GM21381 (cell line): ENCODE data around the gene TNNI3.
"Not testable (repeated sequence)": the region's sequence is repeated elsewhere in the genome, so short reads cannot be mapped to it uniquely, and the experiment has no call there.

Source experiments
- ATAC-seq: cut with Tn5 transposase; IDR thresholded peaks from one replicate; pipeline ENCODE4 v1.9.1; 2021; ENCODE audit warnings: mild to moderate bottlenecking, moderate library complexity; ENCODE audit not compliant: unreplicated experiment

Gene TNNI3

GRCh38 chr19:55173186-55173713 lies 15.7 kb upstream of the TNNI3 start:
- no peak for ATAC-seq

GRCh38 chr19:55172741-55173140 lies 15.2 kb upstream of the TNNI3 start:
- ATAC-seq = no peak

- not testable (repeated sequence) for ATAC-seq
These were observed 14.8 kb upstream of the TNNI3 start for GRCh38 chr19:55172318-55172717.

- no peak for ATAC-seq
These were observed 13.9 kb upstream of the TNNI3 start for GRCh38 chr19:55171440-55171839.

GRCh38 chr19:55169136-55169535 lies 11.6 kb upstream of the TNNI3 start:
- ATAC-seq = no peak

GRCh38 chr19:55166530-55167268 lies 9.2 kb upstream of the TNNI3 start, which contains the start of gene DNAAF3:
Gene DNAAF3, minus strand, starts transcription at chr19:55166613. Its CDS starts 200 bp downstream, at chr19:55166413.
- ATAC-seq = peak; percentile 87

- ATAC-seq = peak; percentile 27
These were observed 8.5 kb upstream of the TNNI3 start for GRCh38 chr19:55165952-55166529.

GRCh38 chr19:55161571-55162322 lies 4.2 kb upstream of the TNNI3 start:
- no peak for ATAC-seq

- ATAC-seq = no peak
These were observed 3.4 kb upstream of the TNNI3 start for GRCh38 chr19:55160986-55161365.

GRCh38 chr19:55160128-55160985 lies 2.8 kb upstream of the TNNI3 start:
- no peak for ATAC-seq

GRCh38 chr19:55158848-55159749 lies 1.6 kb upstream of the TNNI3 start:
- no peak for ATAC-seq

- no peak for ATAC-seq
These were observed 891 bp upstream of the TNNI3 start for GRCh38 chr19:55158423-55158822.

- ATAC-seq = no peak
These were observed 1.1 kb downstream of the TNNI3 start for GRCh38 chr19:55156202-55157063.

- not testable (repeated sequence) for ATAC-seq
These were observed 1.7 kb downstream of the TNNI3 start for GRCh38 chr19:55155784-55156183.

- no peak for ATAC-seq
These were observed 3.8 kb downstream of the TNNI3 start for GRCh38 chr19:55153652-55154264.

GRCh38 chr19:55152017-55152416 lies 5.5 kb downstream of the TNNI3 start:
- ATAC-seq = no peak

GRCh38 chr19:55149078-55150003 lies 8.2 kb downstream of the TNNI3 start, which contains the start of gene TNNT1:
Gene TNNT1, minus strand, starts transcription at chr19:55149206. Its CDS starts 2,049 bp downstream, at chr19:55147157.
- ATAC-seq = no peak
